Pancreas (tissue), 10 donors: ENCODE results near the gene FAIM2. TPM values are rescaled to one million over a fixed set of nuclear protein-coding genes. Genes with fewer than 3 reads are reported as not detected.
"Not testable (repeated sequence)": the region's sequence is repeated elsewhere in the genome, so short reads cannot be mapped to it uniquely, and the experiment has no call there.

Experiments
- ATAC-seq, 4 donors: fragments of 200-7000 bp; cut with Tn5 transposase; one replicate each; pipeline versions ENCODE4 v1.8.0 to v1.9.1; 2020; ENCODE audit warnings: mild to moderate bottlenecking in 4 of 4, moderate library complexity in 4 of 4
- DNase-seq, 6 donors: peaks; one replicate each; pipeline ENCODE4 v3.0.0-alpha.2; 2020
- FAIRE-seq: peaks from 2 replicates; lab custom pipeline; 2012; peaks lifted over from hg19 to GRCh38; lab: Jason Lieb, UNC
- H3K27ac ChIP-seq, 4 donors: fragments of 200-600 bp; sonication (generic); 1 replicate in 3 of 4; 2 replicates in 1 of 4; pipeline versions ENCODE4 v1.5.0 to v1.8.0; 2020
- H3K27me3 ChIP-seq, 4 donors: fragments of 200-600 bp; one replicate each; pipeline ENCODE4 v1.8.0; 2021
- H3K36me3 ChIP-seq, 3 donors: fragments of 200-600 bp; sonication (generic) in 1 of 3; one replicate each; pipeline versions ENCODE4 v1.5.0 to v1.8.0; 2020 to 2021
- H3K4me1 ChIP-seq, 3 donors: fragments of 200-600 bp; one replicate each; pipeline ENCODE4 v1.8.0; 2021
- H3K4me3 ChIP-seq, 4 donors: fragments of 200-600 bp; sonication (generic) in 2 of 4; one replicate each; pipeline versions ENCODE4 v1.5.0 to v1.8.0; 2020 to 2021
- H3K9me3 ChIP-seq, 4 donors: fragments of 200-600 bp; one replicate each; pipeline ENCODE4 v1.8.0; 2021
- CTCF ChIP-seq, 4 donors: fragments of 200-600 bp; sonication (generic) in 3 of 4; IDR thresholded peaks; one replicate each; pipeline versions ENCODE4 v1.5.0 to v1.8.0; 2021; ENCODE audit warnings: antibody characterized with exemption in 4 of 4
- WGBS, 2 donors: extraction: QIAGEN DNeasy Blood & Tissue Kit; methylation state at CpG; one replicate each; pipeline ENCODE4 v1.1.7; 2013; 5-methylcytosine and 5-hydroxymethylcytosine counted together
- intact Hi-C, 3 donors: fragments of 100-400 bp; cut with DNase I; formaldehyde crosslinking; loops; one replicate each; pipeline versions ENCODE4 v1.11.1 to v1.14.2; 2022
- polyA plus RNA-seq, 2 donors: library from polyadenylated mRNA; stranded (reverse); fragments of 200-250 nt; gene quantifications; one replicate each; pipeline ENCODE4 v1.2.3, GENCODE V29; 2013
- total RNA-seq, 6 donors: library from RNA; stranded (reverse); fragmentation: NEBNext Ultra II Directional in 4 of 6; extraction: Animal tissue kit (Norgen Biotek cat#: 25700) in 4 of 6; gene quantifications; one replicate each; pipeline versions ENCODE4 v1.2.1 to v1.2.4, GENCODE V29; 2021 to 2023
- donor health status: healthy with polysubstance abuse.
- donor health status: DM: no; HTN: no; CAD: no; lungs with moderate emphysema.
- donor health status: DM: no; HTN: no; CAD: no.
- donor health status: control.
- donor health status: control.
- donor health status: Bipolar disorder and iron deficiency.
- donor health status: DM: yes; HTN: yes; CAD: no.
- donor health status: DM: no; HTN: no; CAD: no.
- donor health status: DM: no; HTN: no; CAD: no.
- donor health status: DM: yes; HTN: yes; CAD: no.

FAIM2 gene
- total and polyA plus RNA-seq, 8 donors: 0.14 to 2.1 (median 0.56) TPM

GRCh38 chr12:49864798-49865090 is 39.0 kb downstream of the FAIM2 start:
- Histone ChIP-seq H3K36me3 (no peaks in the 10 kb centered on the region), H3K27ac (no peak overlapping the region), H3K4me3 (no peak overlapping the region), H3K27me3 (no peaks in the 10 kb centered on the region), H3K9me3 (no peaks in the 10 kb centered on the region), H3K4me1 (peaks cover 3 to 12% (median 5%) of the 10 kb centered on the region in 3 donors)
- intact Hi-C loops: loop anchor here in 2 of 3 donors (10.0 kb wide), 2 partner anchors 200 to 210 kb away; no protein-coding TSS in a partner anchor
- WGBS, 2 donors: 48 to 55% methylated on average over 2 of the region's 2 CpGs
- no peak for DNase-seq
- ATAC-seq: no peak
- no peak for TF ChIP-seq CTCF (IDR thresholded peaks at IDR 0.05)
- FAIRE-seq: no peak

- intact Hi-C loops: loop anchor here in 2 of 3 donors (10.0 kb wide), 2 partner anchors 201 to 211 kb away; no protein-coding TSS in a partner anchor
- H3K27ac ChIP-seq: no peak overlapping the region
- TF ChIP-seq CTCF (IDR thresholded peaks at IDR 0.05): no peak
- no peaks in the 10 kb centered on the region for H3K9me3 ChIP-seq
- H3K36me3 ChIP-seq: no peaks in the 10 kb centered on the region
- H3K4me3 ChIP-seq: no peak overlapping the region
- peaks cover 3 to 11% (median 5%) of the 10 kb centered on the region in 3 donors for H3K4me1 ChIP-seq
- DNase-seq: no peak
- H3K27me3 ChIP-seq: no peaks in the 10 kb centered on the region
- WGBS, 2 donors: 70 to 73% methylated on average over 17 of the region's 17 CpGs
- FAIRE-seq: no peak
- no peak for ATAC-seq
These were observed 39.5 kb downstream of the FAIM2 start for GRCh38 chr12:49863946-49864797.

- not testable (repeated sequence) for FAIRE-seq, H3K9me3 ChIP-seq, ATAC-seq, H3K36me3 ChIP-seq, H3K4me3 ChIP-seq, H3K27me3 ChIP-seq, DNase-seq, H3K27ac ChIP-seq, H3K4me1 ChIP-seq
- WGBS, 2 donors: 87 to 89% methylated on average over 17 to 31 of the region's 31 CpGs
- intact Hi-C loops: loop anchor here in 2 of 3 donors (10.0 kb wide), 2 partner anchors 204 to 214 kb away; no protein-coding TSS in a partner anchor
These were observed 42.8 kb downstream of the FAIM2 start for GRCh38 chr12:49860921-49861320.

GRCh38 chr12:49855890-49856289 is 47.8 kb downstream of the FAIM2 start:
- ATAC-seq, H3K27me3 ChIP-seq, H3K9me3 ChIP-seq, FAIRE-seq, H3K4me1 ChIP-seq, H3K4me3 ChIP-seq, H3K36me3 ChIP-seq, DNase-seq, intact Hi-C loops, H3K27ac ChIP-seq: not testable (repeated sequence)
- WGBS, 2 donors: 74 to 79% methylated on average over 4 of the region's 4 CpGs

GRCh38 chr12:49854976-49855375 is 48.7 kb downstream of the FAIM2 start:
- no peaks in the 10 kb centered on the region for H3K36me3 ChIP-seq
- H3K9me3 ChIP-seq: no peaks in the 10 kb centered on the region
- FAIRE-seq (no peak), DNase-seq (no peak), ATAC-seq (no peak)
- no peaks in the 10 kb centered on the region for H3K4me1 ChIP-seq
- no peak overlapping the region for H3K27ac ChIP-seq
- no peaks in the 10 kb centered on the region for H3K27me3 ChIP-seq
- H3K4me3 ChIP-seq: no peak overlapping the region
- no peak for TF ChIP-seq CTCF (IDR thresholded peaks at IDR 0.05)
- intact Hi-C loops: no loop called here
- WGBS, 2 donors: 76 to 82% methylated on average over 4 of the region's 4 CpGs

GRCh38 chr12:49853671-49854070 is 50.0 kb downstream of the FAIM2 start:
- WGBS, 2 donors: 69 to 75% methylated on average over 2 of the region's 2 CpGs
- H3K9me3 ChIP-seq: no peaks in the 10 kb centered on the region
- no peak overlapping the region for H3K27ac ChIP-seq
- ATAC-seq (no peak), FAIRE-seq (no peak), DNase-seq (no peak)
- H3K4me1 ChIP-seq: no peaks in the 10 kb centered on the region
- TF ChIP-seq CTCF (IDR thresholded peaks at IDR 0.05): no peak
- intact Hi-C loops: no loop called here
- H3K36me3 ChIP-seq: no peaks in the 10 kb centered on the region
- peaks cover 0 to 7% (median 2%) of the 10 kb centered on the region in 4 donors for H3K27me3 ChIP-seq
- no peak overlapping the region for H3K4me3 ChIP-seq
